H9 (cell line): ENCODE data around the gene CHD9NB. TPM values are rescaled to one million over a fixed set of nuclear protein-coding genes. Genes with fewer than 3 reads are reported as not detected.

Experiments used
- DNase-seq: peaks from one replicate; pipeline ENCODE4 v3.0.0-alpha.2; 2017
- H2AFZ ChIP-seq: one replicate; pipeline ENCODE4 v1.6.1; 2013; ENCODE audit warnings: mild to moderate bottlenecking, low read length, control low read depth, moderate library complexity
- H2AK5ac ChIP-seq: 2 replicates; pipeline ENCODE4 v1.6.1; 2013; ENCODE audit warnings: low read length, control low read depth, mixed read lengths; ENCODE audit not compliant: insufficient read length
- H2BK120ac ChIP-seq: one replicate; pipeline ENCODE4 v1.6.1; 2013; ENCODE audit warnings: low read depth, mild to moderate bottlenecking, low read length, control low read depth, inconsistent platforms; ENCODE audit not compliant: poor library complexity, severe bottlenecking
- H2BK12ac ChIP-seq: 2 replicates; pipeline ENCODE4 v1.6.1; 2013; ENCODE audit warnings: low read length, control low read depth, mixed read lengths, low read depth; ENCODE audit not compliant: insufficient read length
- H2BK15ac ChIP-seq: 2 replicates; pipeline ENCODE4 v1.6.1; 2013; ENCODE audit warnings: low read depth, low read length, control low read depth
- H2BK20ac ChIP-seq: one replicate; pipeline ENCODE4 v1.6.1; 2013; ENCODE audit warnings: low read depth, mild to moderate bottlenecking, low read length, control low read depth, inconsistent platforms; ENCODE audit not compliant: poor library complexity, severe bottlenecking
- H2BK5ac ChIP-seq: 2 replicates; pipeline ENCODE4 v1.6.1; 2013; ENCODE audit warnings: low read length, control low read depth, mixed read lengths; ENCODE audit not compliant: insufficient read length
- H3K14ac ChIP-seq: 2 replicates; pipeline ENCODE4 v1.6.1; 2013; ENCODE audit warnings: low read length, control low read depth; ENCODE audit not compliant: insufficient read depth
- H3K18ac ChIP-seq: 2 replicates; pipeline ENCODE4 v1.6.1; 2013; ENCODE audit warnings: low read depth, mild to moderate bottlenecking, mixed read lengths, low read length, control low read depth; ENCODE audit not compliant: insufficient read length
- H3K23ac ChIP-seq: 2 replicates; pipeline ENCODE4 v1.6.1; 2013; ENCODE audit warnings: low read length, control low read depth, mixed read lengths, low read depth; ENCODE audit not compliant: insufficient read length
- H3K23me2 ChIP-seq: 2 replicates; pipeline ENCODE4 v1.6.1; 2013; ENCODE audit warnings: low read depth, mild to moderate bottlenecking, mixed read lengths, low read length, control low read depth; ENCODE audit not compliant: insufficient read length, poor library complexity, severe bottlenecking
- H3K27ac ChIP-seq: 2 replicates; pipeline ENCODE4 v1.5.1; 2013; ENCODE audit warnings: low read length, control low read depth, mixed read lengths, low read depth; ENCODE audit not compliant: insufficient read length
- H3K27me3 ChIP-seq: 2 replicates; pipeline ENCODE4 v1.6.1; 2013; ENCODE audit warnings: low read length, control low read depth, inconsistent platforms; ENCODE audit not compliant: insufficient read depth
- H3K4ac ChIP-seq: 2 replicates; pipeline ENCODE4 v1.6.1; 2013; ENCODE audit warnings: low read depth, mild to moderate bottlenecking, control low read depth, inconsistent platforms, low read length, moderate library complexity
- H3K4me1 ChIP-seq: 2 replicates; pipeline ENCODE4 v1.6.1; 2013; ENCODE audit warnings: low read length, control low read depth, inconsistent platforms; ENCODE audit not compliant: insufficient read depth
- H3K4me2 ChIP-seq: 2 replicates; pipeline ENCODE4 v1.6.1; 2013; ENCODE audit warnings: low read length, control low read depth, mixed read lengths; ENCODE audit not compliant: insufficient read length, insufficient read depth
- H3K56ac ChIP-seq: 2 replicates; pipeline ENCODE4 v1.6.1; 2013; ENCODE audit warnings: low read depth, mild to moderate bottlenecking, mixed read lengths, low read length, control low read depth; ENCODE audit not compliant: insufficient read length
- H3K79me1 ChIP-seq: 2 replicates; pipeline ENCODE4 v1.6.1; 2013; ENCODE audit warnings: low read depth, mild to moderate bottlenecking, moderate library complexity, low read length, control low read depth, inconsistent platforms; ENCODE audit not compliant: insufficient read depth, poor library complexity, severe bottlenecking
- H3K79me2 ChIP-seq: 2 replicates; pipeline ENCODE4 v1.6.1; 2013; ENCODE audit warnings: low read length, control low read depth, inconsistent platforms; ENCODE audit not compliant: insufficient read depth
- H3K9ac ChIP-seq: 2 replicates; pipeline ENCODE4 v1.6.1; 2013; ENCODE audit warnings: low read length, control low read depth, mixed read lengths; ENCODE audit not compliant: insufficient read length; ENCODE audit errors: extremely low read depth
- H3K9me3 ChIP-seq: one replicate; pipeline ENCODE4 v1.6.1; 2013; ENCODE audit warnings: low read depth, low read length, inconsistent platforms; ENCODE audit not compliant: control insufficient read depth
- H3T11ph ChIP-seq: one replicate; pipeline ENCODE4 v1.6.1; 2013; ENCODE audit warnings: mild to moderate bottlenecking, low read length, control low read depth, inconsistent platforms
- H4K20me1 ChIP-seq: one replicate; pipeline ENCODE4 v1.6.1; 2013; ENCODE audit not compliant: control insufficient read depth, insufficient read length, insufficient read depth
- H4K5ac ChIP-seq: 2 replicates; pipeline ENCODE4 v1.6.1; 2013; ENCODE audit warnings: low read depth, mild to moderate bottlenecking, mixed read lengths, low read length, control low read depth; ENCODE audit not compliant: insufficient read length
- H4K8ac ChIP-seq: replicated peaks from 2 replicates; pipeline ENCODE4 v1.6.1; 2013; ENCODE audit warnings: low read length, control low read depth, mixed read lengths, low read depth; ENCODE audit not compliant: insufficient read length
- H4K91ac ChIP-seq: 2 replicates; pipeline ENCODE4 v1.6.1; 2013; ENCODE audit warnings: low read depth, mild to moderate bottlenecking, moderate library complexity, mixed read lengths, low read length, control low read depth; ENCODE audit not compliant: insufficient read length
- H3K27ac Mint-ChIP-seq, 3 experiments: 2 replicates in 2 of 3; 3 replicates in 1 of 3; pipeline ENCODE4 v1.8.0; 2020 to 2021; ENCODE audit warnings: mixed read lengths in 3 of 3, mild to moderate bottlenecking in 1 of 3, moderate library complexity in 1 of 3
- H3K27me3 Mint-ChIP-seq: 2 replicates; pipeline ENCODE4 v1.8.0; 2021; ENCODE audit warnings: low read depth, mild to moderate bottlenecking, moderate library complexity, mixed read lengths
- H3K36me3 Mint-ChIP-seq, 3 experiments: 2 replicates in 2 of 3; 3 replicates in 1 of 3; pipeline ENCODE4 v1.8.0; 2020 to 2021; ENCODE audit warnings: low read depth in 3 of 3, mixed read lengths in 3 of 3; ENCODE audit not compliant: insufficient read depth in 1 of 3
- H3K4me1 Mint-ChIP-seq, 2 experiments: 2 replicates each; pipeline ENCODE4 v1.8.0; 2020; ENCODE audit warnings: mixed read lengths in 2 of 2
- H3K4me3 Mint-ChIP-seq, 2 experiments: 2 replicates in 1 of 2; 3 replicates in 1 of 2; pipeline ENCODE4 v1.8.0; 2020 to 2021; ENCODE audit warnings: mild to moderate bottlenecking in 2 of 2, mixed read lengths in 2 of 2, moderate library complexity in 1 of 2
- H3K9me3 Mint-ChIP-seq, 2 experiments: 2 replicates in 1 of 2; 3 replicates in 1 of 2; pipeline ENCODE4 v1.8.0; 2020; ENCODE audit warnings: mild to moderate bottlenecking in 2 of 2, mixed read lengths in 2 of 2, moderate library complexity in 1 of 2
- CTCF ChIP-seq: fragments of 200-600 bp; sonication (generic); conservative IDR thresholded peaks from 3 replicates; pipeline ENCODE4 v1.8.0; 2021; ENCODE audit warnings: antibody characterized with exemption, mild to moderate bottlenecking
- WGBS: extraction: QIAGEN DNeasy Blood & Tissue Kit; methylation state at CpG from one replicate; pipeline ENCODE4 v1.1.7; 2013; ENCODE audit warnings: missing lambda C conversion rate, low lambda C conversion rate, mixed read lengths; ENCODE audit not compliant: insufficient read length; ENCODE audit errors: extremely low coverage; 5-methylcytosine and 5-hydroxymethylcytosine counted together
- total RNA-seq: library from RNA; stranded (reverse); gene quantifications from 2 replicates; pipeline ENCODE4 v1.2.1, GENCODE V29; 2021

The CHD9NB gene
- total RNA-seq, 1 experiment from 2014 or later: 3.3 TPM

DNA sequence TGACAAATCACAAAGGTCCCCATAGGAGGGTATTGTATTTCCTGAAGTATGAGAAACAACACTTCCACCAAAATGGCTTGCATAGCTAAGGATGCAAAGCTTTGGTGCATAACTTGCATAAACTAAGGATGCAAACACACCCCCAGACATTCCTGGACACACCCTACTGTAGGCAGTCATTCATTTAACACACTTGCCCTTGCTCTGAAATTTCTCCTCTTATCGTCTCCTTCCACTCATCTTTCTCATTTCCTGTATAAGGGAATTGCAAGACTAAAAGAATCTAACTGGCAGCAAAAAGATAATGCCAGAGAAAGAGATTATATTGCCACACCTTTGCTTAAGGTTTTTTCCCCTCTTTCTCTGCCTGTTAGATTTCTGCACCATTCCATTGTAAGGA, 30.4 kb upstream of the CHD9NB start:
- Histone ChIP-seq H4K5ac (no peak overlapping the region), H3K9me3 (no peaks in the 10 kb centered on the region), H3K23me2 (no peaks in the 10 kb centered on the region), H2BK12ac (no peak overlapping the region), H2AK5ac (no peak overlapping the region), H3K4me2 (no peak overlapping the region), H3K79me2 (no peaks in the 10 kb centered on the region), H3K9ac (no peak overlapping the region), H3K4me1 (peaks cover 19% of the 10 kb centered on the region; the same call in 1 of the 2 replicates), H3K14ac (no peak overlapping the region), H3K4ac (no peak overlapping the region), H3K56ac (no peak overlapping the region), H3K18ac (no peak overlapping the region), H3K23ac (no peak overlapping the region), H3K79me1 (no peaks in the 10 kb centered on the region), H2BK20ac (no peak overlapping the region), H2BK15ac (no peak overlapping the region), H2BK120ac (no peak overlapping the region), H4K8ac (no peak overlapping the region), H2AFZ (no peak overlapping the region), H2BK5ac (no peak overlapping the region), H3K27ac (no peak overlapping the region), H4K91ac (no peak overlapping the region), H3K27me3 (no peaks in the 10 kb centered on the region), H4K20me1 (no peaks in the 10 kb centered on the region), H3T11ph (no peak overlapping the region)
- DNase-seq: no peak
- Mint-ChIP-seq H3K4me3 (no peak overlapping the region), H3K4me1 (peaks cover 71 to 76% of the 10 kb centered on the region in 2 experiments), H3K27me3 (no peaks in the 10 kb centered on the region), H3K36me3 (peaks cover 3 to 16% (median 15%) of the 10 kb centered on the region in 3 experiments), H3K27ac (no peak overlapping the region), H3K9me3 (peaks cover 2 to 5% of the 10 kb centered on the region in 2 experiments; a peak in 3 of 5 replicates)
- WGBS: no CpG with 5 or more reads among the region's 1 CpG
- TF ChIP-seq CTCF: no peak
